ENCODE results near the gene SH3GLB1. TPM values are rescaled to one million over a fixed set of nuclear protein-coding genes. Genes with fewer than 3 reads are reported as not detected.

The SH3GLB1 gene
- total and polyA plus RNA-seq, 9 of the 15 experiments (the other 6 are each of a cell fraction or from before 2014, with no cell fraction given) = 8.6 to 34.2 (median 24.2) TPM

GRCh38 chr1:86775395-86775794 lies 71.0 kb downstream of the SH3GLB1 start (continued):
- TF ChIP-seq TRIM24 (IDR thresholded peaks at IDR 0.05) (peak; percentile 64 to 70; a peak in 3 of 4 replicates), FOSL1 (tag; conservative IDR thresholded peaks at IDR 0.05) (peak; percentile 52), SMAD4 (CRISPR knock-in tag; conservative IDR thresholded peaks at IDR 0.05) (peak; percentile 62), TEAD1 (CRISPR knock-in tag; IDR thresholded peaks at IDR 0.05) (peak; percentile 33 to 98; a peak in 2 of 4 replicates), PYGO2 (tag; IDR thresholded peaks at IDR 0.05) (0 out of 2 replicates have a peak, but pooled peaks have one; percentile 31), ZNF318 (IDR thresholded peaks at IDR 0.05; ENCODE audit: borderline replicate concordance in 1 of 2, low read depth in 1 of 2) (0 out of 4 replicates have a peak, but pooled peaks of 1 of the 2 experiments have one; percentile 17), POLR2G (IDR thresholded peaks at IDR 0.05; ENCODE audit: low read depth, low read length) (no peak)
- TF ChIP-seq, protein P1, sequence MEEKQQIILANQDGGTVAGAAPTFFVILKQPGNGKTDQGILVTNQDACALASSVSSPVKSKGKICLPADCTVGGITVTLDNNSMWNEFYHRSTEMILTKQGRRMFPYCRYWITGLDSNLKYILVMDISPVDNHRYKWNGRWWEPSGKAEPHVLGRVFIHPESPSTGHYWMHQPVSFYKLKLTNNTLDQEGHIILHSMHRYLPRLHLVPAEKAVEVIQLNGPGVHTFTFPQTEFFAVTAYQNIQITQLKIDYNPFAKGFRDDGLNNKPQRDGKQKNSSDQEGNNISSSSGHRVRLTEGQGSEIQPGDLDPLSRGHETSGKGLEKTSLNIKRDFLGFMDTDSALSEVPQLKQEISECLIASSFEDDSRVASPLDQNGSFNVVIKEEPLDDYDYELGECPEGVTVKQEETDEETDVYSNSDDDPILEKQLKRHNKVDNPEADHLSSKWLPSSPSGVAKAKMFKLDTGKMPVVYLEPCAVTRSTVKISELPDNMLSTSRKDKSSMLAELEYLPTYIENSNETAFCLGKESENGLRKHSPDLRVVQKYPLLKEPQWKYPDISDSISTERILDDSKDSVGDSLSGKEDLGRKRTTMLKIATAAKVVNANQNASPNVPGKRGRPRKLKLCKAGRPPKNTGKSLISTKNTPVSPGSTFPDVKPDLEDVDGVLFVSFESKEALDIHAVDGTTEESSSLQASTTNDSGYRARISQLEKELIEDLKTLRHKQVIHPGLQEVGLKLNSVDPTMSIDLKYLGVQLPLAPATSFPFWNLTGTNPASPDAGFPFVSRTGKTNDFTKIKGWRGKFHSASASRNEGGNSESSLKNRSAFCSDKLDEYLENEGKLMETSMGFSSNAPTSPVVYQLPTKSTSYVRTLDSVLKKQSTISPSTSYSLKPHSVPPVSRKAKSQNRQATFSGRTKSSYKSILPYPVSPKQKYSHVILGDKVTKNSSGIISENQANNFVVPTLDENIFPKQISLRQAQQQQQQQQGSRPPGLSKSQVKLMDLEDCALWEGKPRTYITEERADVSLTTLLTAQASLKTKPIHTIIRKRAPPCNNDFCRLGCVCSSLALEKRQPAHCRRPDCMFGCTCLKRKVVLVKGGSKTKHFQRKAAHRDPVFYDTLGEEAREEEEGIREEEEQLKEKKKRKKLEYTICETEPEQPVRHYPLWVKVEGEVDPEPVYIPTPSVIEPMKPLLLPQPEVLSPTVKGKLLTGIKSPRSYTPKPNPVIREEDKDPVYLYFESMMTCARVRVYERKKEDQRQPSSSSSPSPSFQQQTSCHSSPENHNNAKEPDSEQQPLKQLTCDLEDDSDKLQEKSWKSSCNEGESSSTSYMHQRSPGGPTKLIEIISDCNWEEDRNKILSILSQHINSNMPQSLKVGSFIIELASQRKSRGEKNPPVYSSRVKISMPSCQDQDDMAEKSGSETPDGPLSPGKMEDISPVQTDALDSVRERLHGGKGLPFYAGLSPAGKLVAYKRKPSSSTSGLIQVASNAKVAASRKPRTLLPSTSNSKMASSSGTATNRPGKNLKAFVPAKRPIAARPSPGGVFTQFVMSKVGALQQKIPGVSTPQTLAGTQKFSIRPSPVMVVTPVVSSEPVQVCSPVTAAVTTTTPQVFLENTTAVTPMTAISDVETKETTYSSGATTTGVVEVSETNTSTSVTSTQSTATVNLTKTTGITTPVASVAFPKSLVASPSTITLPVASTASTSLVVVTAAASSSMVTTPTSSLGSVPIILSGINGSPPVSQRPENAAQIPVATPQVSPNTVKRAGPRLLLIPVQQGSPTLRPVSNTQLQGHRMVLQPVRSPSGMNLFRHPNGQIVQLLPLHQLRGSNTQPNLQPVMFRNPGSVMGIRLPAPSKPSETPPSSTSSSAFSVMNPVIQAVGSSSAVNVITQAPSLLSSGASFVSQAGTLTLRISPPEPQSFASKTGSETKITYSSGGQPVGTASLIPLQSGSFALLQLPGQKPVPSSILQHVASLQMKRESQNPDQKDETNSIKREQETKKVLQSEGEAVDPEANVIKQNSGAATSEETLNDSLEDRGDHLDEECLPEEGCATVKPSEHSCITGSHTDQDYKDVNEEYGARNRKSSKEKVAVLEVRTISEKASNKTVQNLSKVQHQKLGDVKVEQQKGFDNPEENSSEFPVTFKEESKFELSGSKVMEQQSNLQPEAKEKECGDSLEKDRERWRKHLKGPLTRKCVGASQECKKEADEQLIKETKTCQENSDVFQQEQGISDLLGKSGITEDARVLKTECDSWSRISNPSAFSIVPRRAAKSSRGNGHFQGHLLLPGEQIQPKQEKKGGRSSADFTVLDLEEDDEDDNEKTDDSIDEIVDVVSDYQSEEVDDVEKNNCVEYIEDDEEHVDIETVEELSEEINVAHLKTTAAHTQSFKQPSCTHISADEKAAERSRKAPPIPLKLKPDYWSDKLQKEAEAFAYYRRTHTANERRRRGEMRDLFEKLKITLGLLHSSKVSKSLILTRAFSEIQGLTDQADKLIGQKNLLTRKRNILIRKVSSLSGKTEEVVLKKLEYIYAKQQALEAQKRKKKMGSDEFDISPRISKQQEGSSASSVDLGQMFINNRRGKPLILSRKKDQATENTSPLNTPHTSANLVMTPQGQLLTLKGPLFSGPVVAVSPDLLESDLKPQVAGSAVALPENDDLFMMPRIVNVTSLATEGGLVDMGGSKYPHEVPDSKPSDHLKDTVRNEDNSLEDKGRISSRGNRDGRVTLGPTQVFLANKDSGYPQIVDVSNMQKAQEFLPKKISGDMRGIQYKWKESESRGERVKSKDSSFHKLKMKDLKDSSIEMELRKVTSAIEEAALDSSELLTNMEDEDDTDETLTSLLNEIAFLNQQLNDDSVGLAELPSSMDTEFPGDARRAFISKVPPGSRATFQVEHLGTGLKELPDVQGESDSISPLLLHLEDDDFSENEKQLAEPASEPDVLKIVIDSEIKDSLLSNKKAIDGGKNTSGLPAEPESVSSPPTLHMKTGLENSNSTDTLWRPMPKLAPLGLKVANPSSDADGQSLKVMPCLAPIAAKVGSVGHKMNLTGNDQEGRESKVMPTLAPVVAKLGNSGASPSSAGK (IDR thresholded peaks at IDR 0.05) = peak; percentile 22; the same call in 1 of the 2 replicates

Measured in K562 (cell line).